Measurements from ENCODE around the gene MAP7.

DNA sequence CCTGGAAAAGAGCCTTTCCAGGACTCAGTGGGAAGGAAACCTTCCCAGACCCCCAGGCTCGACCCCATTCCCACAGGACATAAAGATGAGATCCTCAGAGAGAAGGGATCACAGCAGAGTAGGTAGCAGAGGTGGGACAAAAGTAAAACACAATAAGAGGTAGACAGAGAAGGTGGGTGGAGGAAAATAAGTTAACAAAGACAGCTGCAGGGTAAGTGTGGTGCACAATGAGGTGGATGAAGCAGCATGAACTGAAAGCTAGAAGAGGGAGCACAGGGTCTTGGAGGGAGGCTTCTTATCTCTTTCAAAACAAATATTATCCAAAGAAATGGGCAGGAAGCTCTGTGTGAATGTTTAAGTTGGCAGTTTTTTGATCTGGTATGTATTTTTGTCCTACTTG, 14.0 kb upstream of the MAP7 start:
- no peak for TF ChIP-seq EP300 (IDR thresholded peaks at IDR 0.05)
- no peak for TF ChIP-seq POLR2A (IDR thresholded peaks at IDR 0.05)
